H1 (cell line): ENCODE results near the gene GABPB2. TPM values are rescaled to one million over a fixed set of nuclear protein-coding genes. Genes with fewer than 3 reads are reported as not detected.

Source experiments
- CTCF ChIA-PET: fragments of 300-600 bp; sonication (Branson Sonifier 250); formaldehyde crosslinking; loops from one replicate; lab custom pipeline; 2021; ENCODE audit not compliant: partially characterized antibody; lab: Charles Lee
- POLR2A ChIA-PET: fragments of 300-600 bp; sonication (Branson Sonifier 250); formaldehyde crosslinking; loops from one replicate; lab custom pipeline; 2021; ENCODE audit warnings: inconsistent platforms; ENCODE audit not compliant: partially characterized antibody; lab: Charles Lee
- DNase-seq, 2 experiments: peaks; one replicate each; pipeline versions ENCODE4 v3.0.0 to v3.0.0-alpha.2; 2010 to 2022; ENCODE audit warnings: low spot score in 2 of 2, low read depth in 1 of 2, mixed read lengths in 1 of 2
- FAIRE-seq: peaks from 2 replicates; lab custom pipeline; 2011; peaks lifted over from hg19 to GRCh38; lab: Jason Lieb, UNC
- H2AFZ ChIP-seq: 2 replicates; pipeline ENCODE4 v1.8.1; 2012; ENCODE audit warnings: low read length, inconsistent platforms
- H2AK5ac ChIP-seq: 2 replicates; pipeline ENCODE4 v1.6.1; 2013; ENCODE audit warnings: low read depth, low read length
- H2BK120ac ChIP-seq: replicated peaks from 2 replicates; pipeline ENCODE3; 2013; ENCODE audit warnings: low read depth, low read length, inconsistent platforms
- H2BK12ac ChIP-seq: 2 replicates; pipeline ENCODE4 v1.6.1; 2013; ENCODE audit warnings: low read depth, low read length
- H2BK15ac ChIP-seq: 2 replicates; pipeline ENCODE4 v1.6.1; 2013; ENCODE audit warnings: low read length
- H2BK20ac ChIP-seq: 2 replicates; pipeline ENCODE4 v1.6.1; 2013; ENCODE audit warnings: low read length
- H2BK5ac ChIP-seq: 2 replicates; pipeline ENCODE4 v1.6.1; 2013; ENCODE audit warnings: low read depth, low read length
- H3K14ac ChIP-seq: 2 replicates; pipeline ENCODE4 v1.6.1; 2013; ENCODE audit warnings: inconsistent platforms; ENCODE audit not compliant: insufficient read length
- H3K18ac ChIP-seq: 2 replicates; pipeline ENCODE4 v1.6.1; 2013; ENCODE audit warnings: low read length; ENCODE audit errors: extremely low read depth
- H3K23ac ChIP-seq: 2 replicates; pipeline ENCODE4 v1.6.1; 2013; ENCODE audit warnings: inconsistent platforms; ENCODE audit not compliant: insufficient read length
- H3K23me2 ChIP-seq: 2 replicates; pipeline ENCODE4 v1.6.1; 2013; ENCODE audit warnings: low read depth, low read length
- H3K27ac ChIP-seq: 2 replicates; pipeline ENCODE4 v1.6.1; 2011; ENCODE audit warnings: low read depth, low read length, inconsistent platforms
- H3K27me3 ChIP-seq, 4 experiments: replicated peaks in 1 of 4; 1 replicate in 1 of 4; 2 replicates in 3 of 4; pipeline versions ENCODE4 v1.6.1 to v1.8.1; 2011 to 2013; ENCODE audit warnings: low read length in 3 of 4, mild to moderate bottlenecking in 3 of 4, inconsistent platforms in 2 of 4, mixed read lengths in 2 of 4, moderate library complexity in 1 of 4; ENCODE audit not compliant: control insufficient read depth in 3 of 4, insufficient read depth in 3 of 4; ENCODE audit errors: extremely low read depth in 1 of 4
- H3K36me3 ChIP-seq, 4 experiments: 2 replicates each; pipeline versions ENCODE4 v1.6.1 to v1.8.1; 2011 to 2013; ENCODE audit warnings: mild to moderate bottlenecking in 4 of 4, low read length in 3 of 4, moderate library complexity in 2 of 4, control low read depth in 1 of 4, inconsistent platforms in 1 of 4; ENCODE audit not compliant: insufficient read depth in 4 of 4, control insufficient read depth in 2 of 4
- H3K4ac ChIP-seq: replicated peaks from 2 replicates; pipeline ENCODE3; 2013; ENCODE audit warnings: low read length, low read depth, mixed read lengths, inconsistent platforms; ENCODE audit not compliant: insufficient read length
- H3K4me1 ChIP-seq, 4 experiments: replicated peaks in 1 of 4; 1 replicate in 1 of 4; 2 replicates in 3 of 4; pipeline versions ENCODE4 v1.6.1 to v1.8.1; 2011 to 2013; ENCODE audit warnings: low read length in 3 of 4, inconsistent platforms in 2 of 4, mixed read lengths in 1 of 4; ENCODE audit not compliant: insufficient read depth in 4 of 4, control insufficient read depth in 3 of 4
- H3K4me2 ChIP-seq, 2 experiments: 2 replicates each; pipeline versions ENCODE4 v1.6.1 to v1.8.1; 2011 to 2013; ENCODE audit warnings: low read depth in 2 of 2, low read length in 2 of 2, control low read depth in 1 of 2, inconsistent platforms in 1 of 2, mild to moderate bottlenecking in 1 of 2; ENCODE audit not compliant: insufficient read depth in 1 of 2
- H3K4me3 ChIP-seq, 4 experiments: fragments of 200-600, 300-600 bp in 1 of 4; sonication (generic), shearing (Covaris generic), sonication (Bioruptor Twin) in 1 of 4; 2 replicates each; pipeline versions ENCODE4 v1.5.1 to v1.8.1; 2011 to 2016; ENCODE audit warnings: low read length in 4 of 4, low read depth in 3 of 4, control low read depth in 2 of 4, inconsistent platforms in 2 of 4, mild to moderate bottlenecking in 2 of 4, mixed read lengths in 1 of 4, moderate library complexity in 1 of 4; ENCODE audit not compliant: insufficient read depth in 2 of 4; ENCODE audit errors: extremely low read depth in 1 of 4
- H3K56ac ChIP-seq: replicated peaks from 2 replicates; pipeline ENCODE3; 2013; ENCODE audit warnings: low read depth, mild to moderate bottlenecking, mixed read lengths, low read length, inconsistent platforms; ENCODE audit not compliant: insufficient read length
- H3K79me1 ChIP-seq: 2 replicates; pipeline ENCODE4 v1.6.1; 2013; ENCODE audit warnings: low read depth, low read length, control low read depth
- H3K79me2 ChIP-seq, 2 experiments: 2 replicates each; pipeline versions ENCODE4 v1.6.1 to v1.8.1; 2012 to 2013; ENCODE audit warnings: low read length in 2 of 2, mild to moderate bottlenecking in 2 of 2, inconsistent platforms in 1 of 2; ENCODE audit not compliant: insufficient read depth in 2 of 2, control insufficient read depth in 1 of 2
- H3K9ac ChIP-seq, 4 experiments: replicated peaks in 1 of 4; 1 replicate in 1 of 4; 2 replicates in 3 of 4; pipeline versions ENCODE4 v1.6.1 to v1.8.1; 2011 to 2013; ENCODE audit warnings: low read depth in 3 of 4, low read length in 3 of 4, control low read depth in 2 of 4, mild to moderate bottlenecking in 2 of 4, moderate library complexity in 2 of 4, inconsistent platforms in 1 of 4; ENCODE audit errors: extremely low read depth in 1 of 4
- H3K9me3 ChIP-seq, 2 experiments: 2 replicates each; pipeline versions ENCODE4 v1.6.1 to v1.8.1; 2012 to 2013; ENCODE audit warnings: mild to moderate bottlenecking in 2 of 2, moderate library complexity in 2 of 2, control low read depth in 1 of 2, inconsistent platforms in 1 of 2, low read depth in 1 of 2, low read length in 1 of 2, mixed read lengths in 1 of 2; ENCODE audit not compliant: insufficient read depth in 2 of 2
- H4K20me1 ChIP-seq, 2 experiments: replicated peaks in 1 of 2; 2 replicates each; pipeline versions ENCODE3 to v1.8.1; 2011 to 2013; ENCODE audit warnings: inconsistent platforms in 2 of 2, low read length in 2 of 2, mild to moderate bottlenecking in 1 of 2; ENCODE audit not compliant: insufficient read depth in 2 of 2, control insufficient read depth in 1 of 2
- H4K5ac ChIP-seq: 2 replicates; pipeline ENCODE4 v1.6.1; 2013; ENCODE audit warnings: low read length, low read depth, mixed read lengths, inconsistent platforms; ENCODE audit not compliant: insufficient read length
- H4K8ac ChIP-seq: 2 replicates; pipeline ENCODE4 v1.8.0; 2013; ENCODE audit warnings: mild to moderate bottlenecking, moderate library complexity, low read length, inconsistent platforms; ENCODE audit not compliant: insufficient read depth; ENCODE audit errors: extremely low read depth
- H4K91ac ChIP-seq: replicated peaks from 2 replicates; pipeline ENCODE3; 2013; ENCODE audit warnings: low read length, mixed read lengths, inconsistent platforms; ENCODE audit not compliant: insufficient read length
- TBP ChIP-seq: IDR thresholded peaks from 2 replicates; pipeline ENCODE4 v1.6.1; 2011; ENCODE audit warnings: low read depth, low read length, improper control_type of control experiment
- WGBS, 2 experiments: shearing (Covaris generic) in 1 of 2; methylation state at CpG; one replicate each; pipeline versions ENCODE4 v1.1.6 to v1.1.7; 2013 to 2015; ENCODE audit warnings: low lambda C conversion rate in 2 of 2, mixed read lengths in 2 of 2, inconsistent platforms in 1 of 2, low coverage in 1 of 2, missing lambda C conversion rate in 1 of 2; ENCODE audit not compliant: insufficient replicate concordance in 2 of 2, insufficient coverage in 1 of 2, insufficient read length in 1 of 2; ENCODE audit errors: extremely low coverage in 1 of 2, missing lambda C conversion rate in 1 of 2; 5-methylcytosine and 5-hydroxymethylcytosine counted together
- polyA plus RNA-seq, 7 experiments: library from polyadenylated mRNA; depleted of rRNA in 3 of 7; stranded (reverse) in 5 of 7; unstranded in 2 of 7; fragments of >200 nt in 5 of 7; fragments of 200-250 nt in 2 of 7; gene quantifications; 1 replicate in 5 of 7; 2 replicates in 1 of 7; 4 replicates in 1 of 7; pipeline versions ENCODE4 v1.2.1 to v1.2.3, GENCODE V29; 2011 to 2013; ENCODE audit warnings: missing spikeins in 2 of 7, mixed read lengths in 2 of 7
- total RNA-seq: library from RNA; stranded (reverse); fragmentation: NEBNext Ultra II Directional; extraction: Animal tissue kit (Norgen Biotek cat#: 25700); gene quantifications from 2 replicates; pipeline ENCODE4 v1.2.1, GENCODE V29; 2021
- TF ChIP-seq, protein P1 (sequence below): IDR thresholded peaks from 2 replicates; pipeline ENCODE4 v1.6.1; 2012; ENCODE audit warnings: inconsistent platforms

The GABPB2 gene
- total and polyA plus RNA-seq, 2 of the 8 experiments (the other 6 are each of a cell fraction or from before 2014, with no cell fraction given), result 1.8 to 2.4 TPM

DNA sequence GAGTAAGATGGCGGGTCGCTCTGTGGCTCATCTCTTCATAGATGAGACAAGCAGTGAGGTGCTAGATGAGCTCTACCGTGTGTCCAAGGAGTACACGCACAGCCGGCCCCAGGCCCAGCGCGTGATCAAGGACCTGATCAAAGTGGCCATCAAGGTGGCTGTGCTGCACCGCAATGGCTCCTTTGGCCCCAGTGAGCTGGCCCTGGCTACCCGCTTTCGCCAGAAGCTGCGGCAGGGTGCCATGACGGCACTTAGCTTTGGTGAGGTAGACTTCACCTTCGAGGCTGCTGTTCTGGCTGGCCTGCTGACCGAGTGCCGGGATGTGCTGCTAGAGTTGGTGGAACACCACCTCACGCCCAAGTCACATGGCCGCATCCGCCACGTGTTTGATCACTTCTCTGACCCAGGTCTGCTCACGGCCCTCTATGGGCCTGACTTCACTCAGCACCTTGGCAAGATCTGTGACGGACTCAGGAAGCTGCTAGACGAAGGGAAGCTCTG, 88.2 kb downstream of the GABPB2 start:
- no peak for DNase-seq

More for the DNA sequence above, 88.2 kb downstream of the GABPB2 start:
- Histone ChIP-seq H3K27me3 (no peaks in the 10 kb centered on the region), H2BK5ac (no peak overlapping the region; the same call in 1 of the 2 replicates), H2BK15ac (no peak overlapping the region), H3K4me2 (no peak overlapping the region), H3K36me3 (peaks cover 0 to 18% (median 6%) of the 10 kb centered on the region in 4 experiments; a peak in 4 of 8 replicates), H2BK20ac (no peak overlapping the region), H3K18ac (no peak overlapping the region), H3K79me1 (no peaks in the 10 kb centered on the region), H3K79me2 (no peaks in the 10 kb centered on the region), H4K5ac (no peak overlapping the region), H3K23me2 (no peaks in the 10 kb centered on the region), H3K4me1 (no peaks in the 10 kb centered on the region), H4K8ac (no peak overlapping the region; the same call in 1 of the 2 replicates), H2AK5ac (no peak overlapping the region), H4K20me1 (no peaks in the 10 kb centered on the region), H3K56ac (no peak overlapping the region), H3K4ac (no peak overlapping the region), H2BK120ac (no peak overlapping the region), H2BK12ac (no peak overlapping the region), H3K23ac (no peak overlapping the region), H3K4me3 (no peak overlapping the region), H3K27ac (no peak overlapping the region), H3K9me3 (no peaks in the 10 kb centered on the region), H2AFZ (no peak overlapping the region), H3K14ac (no peak overlapping the region), H3K9ac (no peak overlapping the region), H4K91ac (no peak overlapping the region)
- WGBS, 2 experiments, result 93% methylated on average over 22 of the region's 22 CpGs; no CpG with 5 or more reads in 1 of the 2 experiments
- POLR2A ChIA-PET, result interaction anchor here (0.9 to 1.6 kb wide), 3 partner anchors 9 to 111 kb away, joined by 3 to 5 read pairs (median 4); partner anchors contain the start of gene C1orf56
- no peak for TF ChIP-seq TBP
- TF ChIP-seq, protein P1, sequence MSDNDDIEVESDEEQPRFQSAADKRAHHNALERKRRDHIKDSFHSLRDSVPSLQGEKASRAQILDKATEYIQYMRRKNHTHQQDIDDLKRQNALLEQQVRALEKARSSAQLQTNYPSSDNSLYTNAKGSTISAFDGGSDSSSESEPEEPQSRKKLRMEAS, result 0 out of 2 replicates have a peak, but pooled peaks have one; percentile 30
- FAIRE-seq, result no peak
- CTCF ChIA-PET, result interaction anchor here (0.5 to 11.8 kb wide), 11 partner anchors 10 to 201 kb away, joined by 3 to 285 read pairs (median 5); partner anchors contain the start of genes C1orf56, GABPB2 and TMOD4
